IPS-20b (cell line): Measurements from ENCODE around the gene PTGIS.

Source experiments
- H3K27ac ChIP-seq: one replicate; pipeline ENCODE4 v1.5.1; 2013; ENCODE audit warnings: low read length
- H3K27me3 ChIP-seq: 2 replicates; pipeline ENCODE4 v1.6.1; 2013; ENCODE audit warnings: mild to moderate bottlenecking, low read length, inconsistent platforms; ENCODE audit not compliant: insufficient read depth
- H3K36me3 ChIP-seq: 2 replicates; pipeline ENCODE4 v1.6.1; 2013; ENCODE audit warnings: low read depth, mild to moderate bottlenecking, inconsistent platforms, low read length, moderate library complexity; ENCODE audit not compliant: insufficient read depth
- H3K4me1 ChIP-seq: 2 replicates; pipeline ENCODE4 v1.6.1; 2013; ENCODE audit warnings: mild to moderate bottlenecking, control low read depth, inconsistent platforms, low read length, moderate library complexity; ENCODE audit not compliant: insufficient read depth
- H3K4me3 ChIP-seq: 2 replicates; pipeline ENCODE4 v1.5.1; 2013; ENCODE audit warnings: mild to moderate bottlenecking, low read length, inconsistent platforms
- H3K9ac ChIP-seq: 2 replicates; pipeline ENCODE4 v1.6.1; 2013; ENCODE audit warnings: low read depth, mild to moderate bottlenecking, inconsistent platforms, low read length, moderate library complexity
- H3K9me3 ChIP-seq: 2 replicates; pipeline ENCODE4 v1.6.1; 2013; ENCODE audit warnings: mild to moderate bottlenecking, low read depth, low read length, inconsistent platforms; ENCODE audit not compliant: insufficient read depth

PTGIS gene

GRCh38 chr20:49479785-49480184 is 88.2 kb downstream of the PTGIS start:
- no peak overlapping the region for H3K27ac ChIP-seq
- no peaks in the 10 kb centered on the region for H3K4me1 ChIP-seq
- H3K9ac ChIP-seq = no peak overlapping the region
- no peaks in the 10 kb centered on the region for H3K36me3 ChIP-seq
- no peaks in the 10 kb centered on the region for H3K9me3 ChIP-seq
- peaks cover 33% of the 10 kb centered on the region for H3K27me3 ChIP-seq
- no peak overlapping the region for H3K4me3 ChIP-seq

- H3K36me3 ChIP-seq = no peaks in the 10 kb centered on the region
- no peaks in the 10 kb centered on the region for H3K4me1 ChIP-seq
- no peak overlapping the region for H3K4me3 ChIP-seq
- no peak overlapping the region for H3K27ac ChIP-seq
- no peak overlapping the region for H3K9ac ChIP-seq
- H3K27me3 ChIP-seq = peaks cover 27% of the 10 kb centered on the region
- H3K9me3 ChIP-seq = no peaks in the 10 kb centered on the region
Measured at GRCh38 chr20:49478754-49479689, 88.9 kb downstream of the PTGIS start.

GRCh38 chr20:49478266-49478665 is 89.7 kb downstream of the PTGIS start:
- Histone ChIP-seq H3K9ac (no peak overlapping the region), H3K36me3 (no peaks in the 10 kb centered on the region), H3K27ac (no peak overlapping the region), H3K27me3 (peaks cover 21% of the 10 kb centered on the region), H3K9me3 (no peaks in the 10 kb centered on the region), H3K4me1 (no peaks in the 10 kb centered on the region), H3K4me3 (no peak overlapping the region)

GRCh38 chr20:49477200-49477599 is 90.7 kb downstream of the PTGIS start:
- Histone ChIP-seq H3K4me1 (no peaks in the 10 kb centered on the region), H3K27ac (no peak overlapping the region), H3K9ac (no peak overlapping the region), H3K27me3 (peaks cover 12% of the 10 kb centered on the region), H3K4me3 (no peak overlapping the region), H3K9me3 (no peaks in the 10 kb centered on the region), H3K36me3 (no peaks in the 10 kb centered on the region)

GRCh38 chr20:49476016-49476355 is 92.0 kb downstream of the PTGIS start:
- Histone ChIP-seq H3K27me3 (no peaks in the 10 kb centered on the region; the same call in 1 of the 2 replicates), H3K4me1 (no peaks in the 10 kb centered on the region), H3K36me3 (no peaks in the 10 kb centered on the region), H3K9me3 (no peaks in the 10 kb centered on the region), H3K9ac (no peak overlapping the region), H3K27ac (no peak overlapping the region), H3K4me3 (no peak overlapping the region)

- Histone ChIP-seq H3K9me3 (no peaks in the 10 kb centered on the region), H3K36me3 (no peaks in the 10 kb centered on the region), H3K4me1 (no peaks in the 10 kb centered on the region), H3K27ac (no peak overlapping the region), H3K4me3 (no peak overlapping the region), H3K27me3 (no peaks in the 10 kb centered on the region), H3K9ac (no peak overlapping the region)
Measured at GRCh38 chr20:49475292-49476015, 92.5 kb downstream of the PTGIS start.

- H3K36me3 ChIP-seq = no peaks in the 10 kb centered on the region
- no peak overlapping the region for H3K4me3 ChIP-seq
- no peaks in the 10 kb centered on the region for H3K4me1 ChIP-seq
- H3K9ac ChIP-seq = no peak overlapping the region
- H3K9me3 ChIP-seq = no peaks in the 10 kb centered on the region
- H3K27me3 ChIP-seq = no peaks in the 10 kb centered on the region
- no peak overlapping the region for H3K27ac ChIP-seq
Measured at GRCh38 chr20:49471397-49471796, 96.5 kb downstream of the PTGIS start.

GRCh38 chr20:49470922-49471321 is 97.0 kb downstream of the PTGIS start:
- Histone ChIP-seq H3K27ac (no peak overlapping the region), H3K9ac (no peak overlapping the region), H3K27me3 (no peaks in the 10 kb centered on the region), H3K36me3 (no peaks in the 10 kb centered on the region), H3K4me3 (no peak overlapping the region), H3K4me1 (no peaks in the 10 kb centered on the region), H3K9me3 (no peaks in the 10 kb centered on the region)

GRCh38 chr20:49469060-49469459 is 98.9 kb downstream of the PTGIS start:
- H3K27me3 ChIP-seq = no peaks in the 10 kb centered on the region
- no peak overlapping the region for H3K4me3 ChIP-seq
- no peak overlapping the region for H3K9ac ChIP-seq
- H3K9me3 ChIP-seq = no peaks in the 10 kb centered on the region
- H3K4me1 ChIP-seq = no peaks in the 10 kb centered on the region
- no peak overlapping the region for H3K27ac ChIP-seq
- H3K36me3 ChIP-seq = no peaks in the 10 kb centered on the region

- Histone ChIP-seq H3K4me1 (no peaks in the 10 kb centered on the region), H3K27me3 (no peaks in the 10 kb centered on the region), H3K4me3 (no peak overlapping the region), H3K9me3 (no peaks in the 10 kb centered on the region), H3K9ac (no peak overlapping the region), H3K36me3 (no peaks in the 10 kb centered on the region), H3K27ac (no peak overlapping the region)
Measured at GRCh38 chr20:49468412-49468811, 99.5 kb downstream of the PTGIS start.

- H3K27me3 ChIP-seq = no peaks in the 10 kb centered on the region
Measured at GRCh38 chr20:49466114-49466912, 101.6 kb downstream of the PTGIS start.

More at GRCh38 chr20:49466114-49466912, 101.6 kb downstream of the PTGIS start:
- no peaks in the 10 kb centered on the region for H3K9me3 ChIP-seq
- no peaks in the 10 kb centered on the region for H3K4me1 ChIP-seq
- no peak overlapping the region for H3K4me3 ChIP-seq
- no peaks in the 10 kb centered on the region for H3K36me3 ChIP-seq
- H3K27ac ChIP-seq = no peak overlapping the region
- H3K9ac ChIP-seq = no peak overlapping the region
